ENCODE measurements around the gene SPEG. TPM values are rescaled to one million over a fixed set of nuclear protein-coding genes. Genes with fewer than 3 reads are reported as not detected.

SPEG gene
- total and polyA plus RNA-seq, 2 of the 8 experiments (the other 6 are each of a cell fraction or from before 2014, with no cell fraction given), result 19.9 to 32.0 TPM

GRCh38 chr2:219496825-219497494, 62.3 kb downstream of the SPEG start:
- Histone ChIP-seq H2BK5ac (ENCODE audit: low read depth, low read length) (peak overlapping the region; percentile 48; the same call in 1 of the 2 replicates), H3K56ac (replicated peaks; ENCODE audit: insufficient read length, low read depth, low read length) (no peak overlapping the region), H3K9ac (replicated peaks in 1 of 4; ENCODE audit: extremely low read depth in 1 of 4, low read depth in 3 of 4, low read length in 3 of 4) (no peak overlapping the region; a peak in 1 of 7 replicates), H3K14ac (ENCODE audit: insufficient read length) (no peak overlapping the region), H2AFZ (ENCODE audit: low read length) (peak overlapping the region; percentile 1; the same call in 1 of the 2 replicates), H4K8ac (ENCODE audit: extremely low read depth, insufficient read depth, low read length) (peak overlapping the region; percentile 73), H2BK12ac (ENCODE audit: low read depth, low read length) (peak overlapping the region; percentile 99; the same call in 1 of the 2 replicates), H3K27me3 (replicated peaks in 1 of 4; ENCODE audit: control insufficient read depth in 3 of 4, extremely low read depth in 1 of 4, insufficient read depth in 3 of 4, low read length in 3 of 4) (peaks cover 20 to 44% (median 32%) of the 10 kb centered on the region in 4 experiments), H2AK5ac (ENCODE audit: low read depth, low read length) (no peak overlapping the region), H3K18ac (ENCODE audit: extremely low read depth, low read length) (no peak overlapping the region; the same call in 1 of the 2 replicates), H3K9me3 (ENCODE audit: insufficient read depth in 2 of 2, low read depth in 1 of 2, low read length in 1 of 2) (no peaks in the 10 kb centered on the region), H4K20me1 (replicated peaks in 1 of 2; ENCODE audit: control insufficient read depth in 1 of 2, insufficient read depth in 2 of 2, low read length in 2 of 2) (no peaks in the 10 kb centered on the region), H2BK20ac (ENCODE audit: low read length) (peak overlapping the region; percentile 27; the same call in 1 of the 2 replicates), H4K91ac (replicated peaks; ENCODE audit: insufficient read length, low read length) (no peak overlapping the region), H3K27ac (ENCODE audit: low read depth, low read length) (no peak overlapping the region), H3K79me1 (ENCODE audit: low read depth, low read length) (no peaks in the 10 kb centered on the region), H3K79me2 (ENCODE audit: control insufficient read depth in 1 of 2, insufficient read depth in 2 of 2, low read length in 2 of 2) (no peaks in the 10 kb centered on the region), H3K4ac (replicated peaks; ENCODE audit: insufficient read length, low read depth, low read length) (no peak overlapping the region), H2BK15ac (ENCODE audit: low read length) (peak overlapping the region; percentile 72; the same call in 1 of the 2 replicates), H3K36me3 (ENCODE audit: control insufficient read depth in 2 of 4, insufficient read depth in 4 of 4, low read length in 3 of 4) (no peaks in the 10 kb centered on the region), H3K4me2 (ENCODE audit: insufficient read depth in 1 of 2, low read depth in 2 of 2, low read length in 2 of 2) (peak overlapping the region; percentile 97 to 99), H3K23ac (ENCODE audit: insufficient read length) (no peak overlapping the region), H3K4me3 (ENCODE audit: extremely low read depth in 1 of 4, insufficient read depth in 2 of 4, low read depth in 3 of 4, low read length in 4 of 4) (peak overlapping the region; percentile 32 to 72 (median 64); a peak in 7 of 8 replicates), H4K5ac (ENCODE audit: insufficient read length, low read depth, low read length) (no peak overlapping the region), H2BK120ac (replicated peaks; ENCODE audit: low read depth, low read length) (no peak overlapping the region), H3K23me2 (ENCODE audit: low read depth, low read length) (peaks cover 24% of the 10 kb centered on the region), H3K4me1 (replicated peaks in 1 of 4; ENCODE audit: control insufficient read depth in 3 of 4, insufficient read depth in 4 of 4, low read length in 3 of 4) (peaks cover 9 to 43% (median 23%) of the 10 kb centered on the region in 4 experiments)
- FAIRE-seq, result no peak
- DNase-seq (ENCODE audit: low read depth in 1 of 2, low spot score in 2 of 2), result no peak
- CTCF ChIA-PET (ENCODE audit: partially characterized antibody), result interaction anchor here (0.8 to 113.1 kb wide), 10 partner anchors 8 to 500 kb away, joined by 3 to 7248 read pairs (median 4); partner anchors contain the start of genes ASIC4, CHPF, DES and GMPPA
- 14% methylated on average over 61 of the region's 61 CpGs; no CpG with 5 or more reads in 1 of the 2 experiments for WGBS, 2 experiments (ENCODE audit: extremely low coverage in 1 of 2, insufficient coverage in 1 of 2, insufficient read length in 1 of 2, insufficient replicate concordance in 2 of 2, low coverage in 1 of 2, low lambda C conversion rate in 2 of 2, missing lambda C conversion rate in 1 of 2)
- POLR2A ChIA-PET (ENCODE audit: partially characterized antibody), result interaction anchor here (0.8 to 19.9 kb wide), 12 partner anchors 8 to 61 kb away, joined by 3 to 216 read pairs (median 3); partner anchors contain the start of genes ASIC4, CHPF and TMEM198
- TF ChIP-seq POLR2A (IDR thresholded peaks at IDR 0.05; ENCODE audit: control extremely low read depth in 1 of 2, low read depth in 2 of 2, low read length in 2 of 2) (no peak), KDM1A (IDR thresholded peaks at IDR 0.05; ENCODE audit: borderline replicate concordance, low read length) (no peak), RBBP5 (IDR thresholded peaks at IDR 0.05; ENCODE audit: borderline replicate concordance, low read depth, low read length) (0 out of 2 replicates have a peak, but pooled peaks have one; percentile 35), USF2 (IDR thresholded peaks at IDR 0.05; ENCODE audit: low read length) (no peak), BCL11A (IDR thresholded peaks at IDR 0.05; ENCODE audit: low read depth in 2 of 2, low read length in 2 of 2) (no peak), EP300 (IDR thresholded peaks at IDR 0.05; ENCODE audit: borderline replicate concordance in 1 of 2, low read depth in 2 of 2, low read length in 2 of 2) (no peak), RFX5 (IDR thresholded peaks at IDR 0.05; ENCODE audit: borderline replicate concordance, low read depth, low read length) (no peak), EZH2 (IDR thresholded peaks at IDR 0.05; ENCODE audit: low read depth, low read length, severe bottlenecking) (peak; percentile 89)
- TF ChIP-seq, protein P1, sequence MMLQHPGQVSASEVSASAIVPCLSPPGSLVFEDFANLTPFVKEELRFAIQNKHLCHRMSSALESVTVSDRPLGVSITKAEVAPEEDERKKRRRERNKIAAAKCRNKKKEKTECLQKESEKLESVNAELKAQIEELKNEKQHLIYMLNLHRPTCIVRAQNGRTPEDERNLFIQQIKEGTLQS (IDR thresholded peaks at IDR 0.05; ENCODE audit: insufficient read depth, low read depth, low read length), result no peak
